NCI-H2227 (cell line): ENCODE measurements around the gene CKM.
"Not testable (repeated sequence)": the region's sequence is repeated elsewhere in the genome, so short reads cannot be mapped to it uniquely, and the experiment has no call there.

Source experiments
- DNase-seq: peaks from one replicate; lab custom pipeline; 2025; ENCODE audit not compliant: unreplicated experiment; lab: John Stamatoyannopoulos, UW

Gene CKM

GRCh38 chr19:45349430-45349941 lies 26.8 kb upstream of the CKM start:
- DNase-seq = no peak

GRCh38 chr19:45349126-45349415 lies 26.4 kb upstream of the CKM start:
- DNase-seq = no peak

- no peak for DNase-seq
These were observed 25.9 kb upstream of the CKM start for GRCh38 chr19:45348367-45349125.

GRCh38 chr19:45347570-45348366 lies 25.1 kb upstream of the CKM start:
- DNase-seq = no peak

- no peak for DNase-seq
These were observed 23.8 kb upstream of the CKM start for GRCh38 chr19:45346449-45346848.

GRCh38 chr19:45345506-45345860 lies 22.8 kb upstream of the CKM start:
- no peak for DNase-seq

GRCh38 chr19:45344621-45345505 lies 22.2 kb upstream of the CKM start:
- no peak for DNase-seq

- DNase-seq = no peak
These were observed 20.2 kb upstream of the CKM start for GRCh38 chr19:45342911-45343310.

GRCh38 chr19:45340899-45341453 lies 18.3 kb upstream of the CKM start:
- DNase-seq = no peak

- DNase-seq = peak; percentile 24
These were observed 17.7 kb upstream of the CKM start, which contains the start of gene KLC3 for GRCh38 chr19:45340232-45340898. Gene KLC3 (plus strand): TSS chr19:45340750. CDS start chr19:45345542, 4,792 bp downstream.

GRCh38 chr19:45339629-45340028 lies 17.0 kb upstream of the CKM start:
- DNase-seq = no peak

- no peak for DNase-seq
These were observed 14.1 kb upstream of the CKM start for GRCh38 chr19:45336696-45337251.

- not testable (repeated sequence) for DNase-seq
These were observed 12.2 kb upstream of the CKM start for GRCh38 chr19:45334881-45335280.

GRCh38 chr19:45333609-45334303 lies 11.1 kb upstream of the CKM start:
- no peak for DNase-seq

- no peak for DNase-seq
These were observed 8.7 kb upstream of the CKM start for GRCh38 chr19:45331411-45331810.

- DNase-seq = no peak
These were observed 4.9 kb upstream of the CKM start for GRCh38 chr19:45327404-45328143.

GRCh38 chr19:45324349-45324907 lies 1.8 kb upstream of the CKM start:
- no peak for DNase-seq

- peak; percentile 20 for DNase-seq
These were observed 1.0 kb upstream of the CKM start for GRCh38 chr19:45323671-45324081.

- DNase-seq = peak; percentile 35
These were observed 364 bp downstream of the CKM start for GRCh38 chr19:45322311-45322710.
